NCI-H1048 (cell line): Measurements from ENCODE around the gene ETV3.

Experiments used
- DNase-seq: peaks from one replicate; lab custom pipeline; 2025; lab: John Stamatoyannopoulos, UW

The ETV3 gene

GRCh38 chr1:157139052-157139715, 989 bp upstream of the ETV3 start:
- no peak for DNase-seq

GRCh38 chr1:157137408-157138219, 581 bp downstream of the ETV3 start:
- DNase-seq = no peak

- DNase-seq = no peak
Observed at GRCh38 chr1:157137046-157137407, 1.2 kb downstream of the ETV3 start.

- DNase-seq = no peak
Observed at GRCh38 chr1:157136133-157136532, 2.1 kb downstream of the ETV3 start.

- no peak for DNase-seq
Observed at GRCh38 chr1:157135646-157136045, 2.5 kb downstream of the ETV3 start.

- DNase-seq = no peak
Observed at GRCh38 chr1:157135070-157135469, 3.1 kb downstream of the ETV3 start.

GRCh38 chr1:157134442-157134841, 3.8 kb downstream of the ETV3 start:
- DNase-seq = no peak

- no peak for DNase-seq
Observed at GRCh38 chr1:157133426-157133825, 4.8 kb downstream of the ETV3 start.

GRCh38 chr1:157132616-157133167, 5.5 kb downstream of the ETV3 start:
- DNase-seq = no peak

GRCh38 chr1:157132111-157132510, 6.1 kb downstream of the ETV3 start:
- DNase-seq = no peak

- no peak for DNase-seq
Observed at GRCh38 chr1:157131281-157131680, 6.9 kb downstream of the ETV3 start.

- DNase-seq = no peak
Observed at GRCh38 chr1:157124855-157125254, 13.3 kb downstream of the ETV3 start.

GRCh38 chr1:157119448-157119847, 18.7 kb downstream of the ETV3 start:
- no peak for DNase-seq

- DNase-seq = no peak
Observed at GRCh38 chr1:157119008-157119407, 19.2 kb downstream of the ETV3 start.

- no peak for DNase-seq
Observed at GRCh38 chr1:157117527-157118057, 20.6 kb downstream of the ETV3 start.

- no peak for DNase-seq
Observed at GRCh38 chr1:157116737-157117103, 21.5 kb downstream of the ETV3 start.

GRCh38 chr1:157115851-157116736, 22.1 kb downstream of the ETV3 start:
- no peak for DNase-seq

- no peak for DNase-seq
Observed at GRCh38 chr1:157115429-157115838, 22.8 kb downstream of the ETV3 start.

GRCh38 chr1:157114183-157115121, 23.7 kb downstream of the ETV3 start:
- DNase-seq = no peak

GRCh38 chr1:157113631-157114030, 24.6 kb downstream of the ETV3 start:
- no peak for DNase-seq

GRCh38 chr1:157113106-157113505, 25.1 kb downstream of the ETV3 start:
- no peak for DNase-seq
